Keratinocyte (primary cell): ENCODE data around the gene C15orf40. TPM values are rescaled to one million over a fixed set of nuclear protein-coding genes. Genes with fewer than 3 reads are reported as not detected.

ENCODE experiments used
- DNase-seq: peaks from one replicate; pipeline ENCODE4 v3.0.0-alpha.2; 2011; ENCODE audit warnings: low read depth, missing footprints, low spot score
- FAIRE-seq: peaks from 2 replicates; lab custom pipeline; 2011; peaks lifted over from hg19 to GRCh38; lab: Jason Lieb, UNC
- H2AFZ ChIP-seq: 2 replicates; pipeline ENCODE4 v1.6.0; 2012; ENCODE audit warnings: low read length, control low read depth, inconsistent platforms; ENCODE audit not compliant: control insufficient read depth
- H3K27ac ChIP-seq: 2 replicates; pipeline ENCODE4 v1.5.1; 2011; ENCODE audit warnings: low read length; ENCODE audit not compliant: control insufficient read depth, insufficient read depth
- H3K27me3 ChIP-seq: 3 replicates; pipeline ENCODE4 v1.6.0; 2011; ENCODE audit warnings: low read length; ENCODE audit not compliant: control insufficient read depth, insufficient read depth; ENCODE audit errors: extremely low read depth
- H3K36me3 ChIP-seq, 2 experiments: 2 replicates in 1 of 2; 3 replicates in 1 of 2; pipeline ENCODE4 v1.5.1; 2011; ENCODE audit warnings: low read length in 2 of 2, mild to moderate bottlenecking in 1 of 2; ENCODE audit not compliant: control insufficient read depth in 2 of 2, insufficient read depth in 2 of 2; ENCODE audit errors: extremely low read depth in 1 of 2
- H3K4me1 ChIP-seq: 3 replicates; pipeline ENCODE4 v1.5.1; 2011; ENCODE audit warnings: low read length; ENCODE audit not compliant: control insufficient read depth, insufficient read depth; ENCODE audit errors: extremely low read depth
- H3K4me2 ChIP-seq: 3 replicates; pipeline ENCODE4 v1.6.0; 2011; ENCODE audit warnings: low read depth, low read length; ENCODE audit not compliant: control insufficient read depth, insufficient read depth; ENCODE audit errors: extremely low read depth
- H3K4me3 ChIP-seq, 3 experiments: fragments of 200-600 bp in 1 of 3; sonication (generic) in 1 of 3; 2 replicates in 2 of 3; 3 replicates in 1 of 3; pipeline ENCODE4 v1.5.1; 2011 to 2016; ENCODE audit warnings: low read length in 3 of 3, mild to moderate bottlenecking in 3 of 3, control low read depth in 2 of 3, inconsistent platforms in 1 of 3, low read depth in 1 of 3, mixed read lengths in 1 of 3, mixed run types in 1 of 3, moderate library complexity in 1 of 3; ENCODE audit not compliant: control insufficient read depth in 2 of 3, insufficient read depth in 2 of 3; ENCODE audit errors: extremely low read depth in 1 of 3
- H3K79me2 ChIP-seq: 2 replicates; pipeline ENCODE4 v1.6.0; 2012; ENCODE audit warnings: low read length; ENCODE audit not compliant: control insufficient read depth, insufficient read depth
- H3K9ac ChIP-seq: 3 replicates; pipeline ENCODE4 v1.6.0; 2011; ENCODE audit warnings: low read length; ENCODE audit not compliant: control insufficient read depth, insufficient read depth; ENCODE audit errors: extremely low read depth
- H3K9me1 ChIP-seq: 3 replicates; pipeline ENCODE4 v1.6.0; 2011; ENCODE audit warnings: low read length; ENCODE audit not compliant: control insufficient read depth, insufficient read depth; ENCODE audit errors: extremely low read depth
- H3K9me3 ChIP-seq: 2 replicates; pipeline ENCODE4 v1.5.1; 2012; ENCODE audit warnings: low read depth, low read length; ENCODE audit not compliant: control insufficient read depth
- H4K20me1 ChIP-seq: 3 replicates; pipeline ENCODE4 v1.6.0; 2011; ENCODE audit warnings: low read length; ENCODE audit not compliant: control insufficient read depth, insufficient read depth; ENCODE audit errors: extremely low read depth
- CTCF ChIP-seq, 3 experiments: IDR thresholded peaks in 1 of 3; conservative IDR thresholded peaks in 1 of 3; optimal IDR thresholded peaks in 1 of 3; 2 replicates in 2 of 3; 3 replicates in 1 of 3; pipeline versions ENCODE3 to v1.5.1; 2011; ENCODE audit warnings: low read length in 3 of 3, mild to moderate bottlenecking in 3 of 3, moderate library complexity in 2 of 3, control low read depth in 1 of 3, inconsistent platforms in 1 of 3; ENCODE audit not compliant: insufficient read depth in 2 of 3; ENCODE audit errors: extremely low read depth in 1 of 3
- EZH2 ChIP-seq: IDR thresholded peaks from one replicate; pipeline ENCODE4 v1.6.1; 2012; ENCODE audit warnings: inconsistent platforms, mild to moderate bottlenecking, low read length, moderate library complexity
- dilution Hi-C: fragments of 300-500 bp; cut with MboI; formaldehyde crosslinking; loops from one replicate; pipeline ENCODE4 v1.7.0; 2020; ENCODE audit warnings: low sequenced_read_pairs; ENCODE audit not compliant: extremely low pct_ligation_motif_present
- polyA plus RNA-seq, 5 experiments: library from polyadenylated mRNA; depleted of rRNA in 3 of 5; stranded (reverse) in 3 of 5; stranded (forward) in 1 of 5; unstranded in 1 of 5; fragments of >200 nt; gene quantifications; 1 replicate in 1 of 5; 2 replicates in 3 of 5; 3 replicates in 1 of 5; pipeline versions ENCODE4 v1.2.1 to v1.2.3, GENCODE V29; 2011 to 2012; ENCODE audit warnings: missing spikeins in 2 of 5, low read depth in 1 of 5, low replicate concordance in 1 of 5

The C15orf40 gene
- polyA plus RNA-seq, 1 donor (not counting 4 experiments of a cell fraction or from before 2014, with no cell fraction given), result 26.6 TPM

GRCh38 chr15:82972990-82973389, 38.4 kb downstream of the C15orf40 start:
- Histone ChIP-seq H3K27ac (no peak overlapping the region), H3K9ac (no peak overlapping the region), H3K36me3 (no peaks in the 10 kb centered on the region), H3K9me1 (no peaks in the 10 kb centered on the region), H3K9me3 (no peaks in the 10 kb centered on the region), H4K20me1 (no peaks in the 10 kb centered on the region), H3K4me3 (no peak overlapping the region), H2AFZ (no peak overlapping the region), H3K79me2 (no peaks in the 10 kb centered on the region), H3K4me1 (no peaks in the 10 kb centered on the region), H3K4me2 (no peak overlapping the region), H3K27me3 (peaks cover 4% of the 10 kb centered on the region)
- FAIRE-seq, result no peak
- dilution Hi-C loops, result no loop called here
- DNase-seq, result no peak
- TF ChIP-seq CTCF (optimal IDR thresholded peaks at IDR 0.05 in 1 of 3, IDR thresholded peaks at IDR 0.05 in 1 of 3, conservative IDR thresholded peaks at IDR 0.05 in 1 of 3; ENCODE audit: extremely low read depth in 1 of 3, insufficient read depth in 2 of 3, low read length in 3 of 3) (no peak), EZH2 (no peak)

- Histone ChIP-seq H3K79me2 (no peaks in the 10 kb centered on the region), H3K4me2 (no peak overlapping the region), H3K9ac (no peak overlapping the region), H3K27ac (no peak overlapping the region), H3K27me3 (peaks cover 4% of the 10 kb centered on the region), H2AFZ (no peak overlapping the region), H3K36me3 (no peaks in the 10 kb centered on the region), H4K20me1 (no peaks in the 10 kb centered on the region), H3K9me1 (no peaks in the 10 kb centered on the region), H3K4me3 (no peak overlapping the region), H3K9me3 (no peaks in the 10 kb centered on the region), H3K4me1 (no peaks in the 10 kb centered on the region)
- dilution Hi-C loops, result no loop called here
- FAIRE-seq (no peak), DNase-seq (no peak)
- TF ChIP-seq CTCF (optimal IDR thresholded peaks at IDR 0.05 in 1 of 3, IDR thresholded peaks at IDR 0.05 in 1 of 3, conservative IDR thresholded peaks at IDR 0.05 in 1 of 3; ENCODE audit: extremely low read depth in 1 of 3, insufficient read depth in 2 of 3, low read length in 3 of 3) (no peak), EZH2 (no peak)
Measured at GRCh38 chr15:82971218-82971984, 40.0 kb downstream of the C15orf40 start.
